ENCODE measurements around the gene LCN6. TPM values are rescaled to one million over a fixed set of nuclear protein-coding genes. Genes with fewer than 3 reads are reported as not detected.

LCN6 gene
- polyA plus RNA-seq, 3 donors: not detected

DNA sequence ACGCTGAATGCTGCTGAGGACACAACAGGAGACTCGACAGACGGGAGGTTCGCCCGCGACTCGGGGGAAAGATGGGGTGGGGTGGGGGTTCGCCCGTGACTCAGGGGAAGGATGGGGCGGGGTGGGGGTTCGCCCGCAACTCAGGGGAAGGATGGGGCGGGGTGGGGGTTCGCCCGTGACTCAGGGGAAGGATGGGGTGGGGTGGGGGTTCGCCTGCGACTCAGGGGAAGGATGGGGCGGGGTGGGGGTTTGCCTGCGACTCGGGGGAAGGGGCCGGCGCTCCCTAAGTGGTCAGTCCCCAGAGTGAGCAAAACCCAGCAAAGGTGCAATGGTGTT, 2.2 kb downstream of the LCN6 start:
- DNase-seq (ENCODE audit: low read depth in 3 of 3, low spot score in 2 of 3): no peak

DNA sequence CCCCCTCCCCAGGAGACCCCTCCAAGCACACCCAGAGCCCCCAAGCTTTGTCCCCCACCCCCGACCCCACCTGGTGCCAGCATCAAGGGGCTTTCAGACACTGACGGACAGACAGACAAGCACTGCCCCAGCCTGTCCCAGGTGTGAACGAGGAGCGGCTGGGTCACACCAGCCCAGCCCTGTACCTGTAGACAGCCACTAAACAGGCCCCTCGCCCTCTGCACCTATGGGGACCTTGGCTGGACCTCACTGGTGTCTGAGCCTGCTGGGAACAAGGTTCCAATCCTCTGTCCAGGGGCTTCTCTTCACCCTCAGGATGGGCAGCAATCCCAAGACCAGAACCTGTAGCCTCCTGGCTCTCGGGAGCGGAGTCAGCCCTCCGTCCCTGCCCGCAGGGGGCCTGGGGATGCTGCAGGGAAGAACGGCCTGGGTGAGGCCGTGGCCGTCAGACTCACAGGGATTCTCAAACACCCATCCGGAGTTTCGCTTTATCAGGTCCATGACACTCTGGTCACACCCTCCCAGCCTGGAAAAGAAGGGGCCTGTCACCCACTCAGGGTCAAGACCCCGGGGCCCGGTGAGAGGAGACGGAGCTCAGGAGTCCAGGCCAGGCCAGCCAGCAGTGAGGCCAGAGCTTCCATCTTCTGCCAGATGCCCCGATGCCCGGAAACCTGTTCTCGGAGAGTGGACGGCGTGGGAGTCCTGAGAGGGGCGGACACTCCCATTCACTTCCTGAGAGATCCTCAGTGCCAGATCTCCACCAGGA, 2.8 kb downstream of the LCN6 start:
- DNase-seq (ENCODE audit: low read depth in 3 of 3, low spot score in 2 of 3): no peak

DNA sequence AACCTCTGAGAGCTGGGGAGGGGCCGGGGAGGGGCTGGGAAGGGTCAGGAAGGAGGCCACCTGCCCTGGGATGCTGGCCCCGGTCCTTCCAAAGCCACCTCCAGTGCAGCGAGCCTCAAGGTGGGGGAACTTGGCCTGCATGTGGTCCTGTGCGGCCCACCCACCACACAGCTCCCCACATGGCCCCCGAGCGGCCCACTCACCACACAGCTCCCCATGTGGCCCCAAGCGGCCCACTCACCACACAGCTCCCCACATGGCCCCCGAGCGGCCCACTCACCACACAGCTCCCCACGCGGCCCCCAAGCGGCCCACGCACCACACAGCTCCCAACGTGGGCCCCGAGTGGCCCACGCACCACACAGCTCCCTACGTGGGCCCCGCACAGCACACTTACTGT, 3.6 kb downstream of the LCN6 start:
- DNase-seq (ENCODE audit: low read depth in 3 of 3, low spot score in 2 of 3): no peak

DNA sequence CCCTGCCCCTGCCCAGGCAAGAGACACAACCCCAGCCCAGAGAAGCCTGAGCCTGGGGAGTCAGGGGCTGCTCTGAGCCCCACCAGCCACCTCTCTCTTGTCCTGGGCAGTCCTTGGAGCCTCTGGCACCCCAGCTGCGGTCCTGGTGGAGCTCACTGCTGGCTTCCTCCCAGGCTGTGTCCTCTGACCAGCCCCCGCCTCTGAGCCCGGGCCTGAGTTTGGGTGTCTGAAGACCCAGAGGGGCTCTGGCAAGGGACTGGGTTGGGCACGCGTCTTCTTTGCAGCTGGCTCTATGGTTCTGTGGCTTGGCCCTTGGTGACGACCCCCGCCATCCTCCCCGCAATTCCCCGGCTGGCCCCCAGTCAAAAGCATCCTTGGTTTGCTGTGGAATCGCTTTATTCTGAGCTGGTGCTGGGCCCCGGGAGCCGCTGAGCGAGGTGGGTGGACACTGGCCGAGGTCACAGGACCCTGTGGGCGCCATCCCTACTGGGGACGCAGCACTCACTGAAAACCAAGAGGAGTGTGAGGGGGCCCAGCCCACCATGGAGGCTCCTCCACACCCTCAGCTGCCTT, 4.6 kb downstream of the LCN6 start:
- no peak for DNase-seq (ENCODE audit: low read depth in 3 of 3, low spot score in 2 of 3)

- no peak for DNase-seq (ENCODE audit: low read depth in 3 of 3, low spot score in 2 of 3)
Measured at GRCh38 chr9:136742591-136743391, 5.5 kb downstream of the LCN6 start, which contains the start of gene LCN10. TSS of gene LCN10 (minus strand) at chr9:136742940. CDS start at chr9:136742903, 37 bp downstream.

- no peak for DNase-seq (ENCODE audit: low read depth in 3 of 3, low spot score in 2 of 3)
Measured at GRCh38 chr9:136741883-136742571, 6.3 kb downstream of the LCN6 start.

DNA sequence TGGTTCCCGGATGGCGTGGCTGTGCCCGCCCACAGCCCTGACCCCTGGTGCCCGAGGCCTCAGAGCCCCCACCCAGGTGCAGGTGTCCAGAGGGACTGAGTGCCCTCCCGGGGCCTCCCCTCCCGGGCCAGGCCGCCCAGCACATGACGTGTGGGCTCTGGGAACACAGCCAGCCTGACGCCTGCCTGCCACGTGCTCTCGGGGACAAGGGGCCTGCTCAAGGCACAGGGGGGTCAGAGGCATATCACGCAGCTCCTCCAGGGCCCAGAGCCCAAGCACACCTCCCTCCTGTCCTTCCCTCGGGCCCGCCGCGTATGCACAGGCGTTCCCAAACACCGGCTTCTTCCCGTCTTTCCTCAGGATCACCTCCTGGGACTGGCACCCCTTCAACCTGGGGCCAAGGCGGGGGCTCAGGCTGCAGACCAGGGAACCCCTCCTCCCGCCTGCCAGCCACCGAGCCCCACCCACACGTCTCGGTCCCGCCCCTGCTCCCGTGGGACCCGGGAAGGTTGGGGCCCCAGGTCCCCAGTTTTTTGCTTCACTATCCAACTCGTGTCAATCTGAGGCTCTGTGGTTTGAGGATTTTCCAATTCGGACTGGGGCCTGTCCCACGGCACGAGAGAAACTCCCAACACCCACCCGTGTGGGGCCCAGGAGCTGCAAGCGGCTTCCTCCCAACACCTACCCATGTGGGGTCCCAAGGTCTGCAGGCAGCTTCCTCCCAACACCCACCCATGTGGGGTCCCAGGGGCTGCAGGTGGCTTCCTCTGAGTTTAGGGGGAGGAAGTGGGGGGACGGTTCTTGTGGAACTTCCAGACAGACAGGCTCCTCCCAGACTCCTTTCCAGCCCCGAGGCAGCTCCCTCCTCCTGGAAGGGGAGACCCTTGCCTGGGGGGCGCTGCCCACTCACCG, 7.1 kb downstream of the LCN6 start:
- no peak for DNase-seq (ENCODE audit: low read depth in 3 of 3, low spot score in 2 of 3)

DNA sequence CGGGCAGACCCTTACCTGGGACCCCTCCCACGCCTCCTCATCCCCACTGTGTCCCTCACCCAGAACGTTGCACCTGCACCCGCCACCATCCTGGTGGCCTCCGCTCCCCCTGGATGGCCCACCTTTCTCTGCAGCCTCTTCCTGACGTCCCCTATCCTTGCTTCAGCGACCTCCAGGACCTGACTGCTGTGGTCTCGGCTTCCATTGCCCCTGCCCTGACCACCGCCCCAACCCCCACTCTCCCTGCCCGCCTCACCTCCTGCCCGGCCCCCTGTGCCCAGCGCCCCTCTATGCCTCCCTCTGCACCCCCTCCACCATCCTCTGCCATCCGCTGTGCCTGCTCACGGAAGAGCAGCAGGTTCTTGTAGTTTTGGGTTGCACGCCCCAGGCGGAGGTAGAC, 7.8 kb downstream of the LCN6 start:
- no peak for DNase-seq (ENCODE audit: low read depth in 3 of 3, low spot score in 2 of 3)

GRCh38 chr9:136740069-136740468, 8.3 kb downstream of the LCN6 start:
- no peak for DNase-seq (ENCODE audit: low read depth in 3 of 3, low spot score in 2 of 3)

DNA sequence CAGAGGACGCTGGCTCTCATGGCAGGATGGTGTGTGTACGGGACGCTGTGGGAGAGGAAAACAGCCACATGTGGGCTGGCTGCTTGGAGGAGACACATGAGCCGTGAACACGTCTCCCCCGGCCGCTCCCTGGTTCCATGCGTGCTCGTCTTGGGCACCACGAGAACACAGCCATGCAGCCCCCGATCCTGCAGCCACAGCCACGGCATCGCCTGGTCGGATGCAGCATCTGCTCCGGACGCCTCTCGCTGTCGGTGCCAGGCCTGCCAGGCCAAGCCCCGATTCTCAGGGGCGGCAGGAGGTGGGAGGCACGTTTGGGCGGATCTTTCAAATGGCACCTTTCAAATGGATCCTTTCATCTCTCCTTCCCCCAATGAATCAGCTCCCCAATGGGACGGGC, 8.8 kb downstream of the LCN6 start:
- DNase-seq (ENCODE audit: low read depth in 3 of 3, low spot score in 2 of 3): no peak

- DNase-seq (ENCODE audit: low read depth in 3 of 3, low spot score in 2 of 3): no peak
Measured at GRCh38 chr9:136738960-136739359, 9.4 kb downstream of the LCN6 start.

DNA sequence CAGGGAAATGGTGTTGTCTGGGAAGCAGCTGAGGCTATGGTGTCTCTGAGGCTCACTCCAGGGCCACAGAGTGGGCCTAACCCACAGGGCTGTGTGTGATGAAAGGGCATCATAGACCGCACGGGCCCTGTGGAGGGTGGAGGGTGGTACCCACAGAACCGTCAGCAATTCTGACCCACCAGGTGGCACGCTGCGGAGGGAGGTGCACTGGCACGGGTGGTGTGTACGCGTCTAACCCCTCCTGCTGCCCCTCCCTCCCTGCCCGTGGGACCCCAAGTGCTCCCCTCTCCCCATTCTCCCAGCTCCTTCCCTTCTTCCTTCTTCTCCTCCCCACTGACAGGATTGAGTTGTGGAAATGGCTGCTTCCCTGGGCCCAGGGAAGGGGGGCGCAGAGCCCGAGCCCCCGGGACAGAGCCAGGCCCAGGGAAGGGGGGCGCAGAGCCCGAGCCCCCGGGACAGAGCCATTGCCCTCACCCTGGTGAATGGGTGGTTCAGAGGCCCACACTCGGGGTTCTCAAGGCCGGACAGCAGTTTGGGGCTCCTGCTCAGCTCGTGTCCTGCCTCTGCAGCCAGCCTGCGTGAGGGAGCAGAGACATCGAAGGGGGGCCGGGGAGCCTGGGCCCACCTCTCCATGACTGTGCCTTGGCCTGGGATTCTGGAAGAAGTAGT, 12.4 kb downstream of the LCN6 start:
- no peak for DNase-seq (ENCODE audit: low read depth in 3 of 3, low spot score in 2 of 3)

DNA sequence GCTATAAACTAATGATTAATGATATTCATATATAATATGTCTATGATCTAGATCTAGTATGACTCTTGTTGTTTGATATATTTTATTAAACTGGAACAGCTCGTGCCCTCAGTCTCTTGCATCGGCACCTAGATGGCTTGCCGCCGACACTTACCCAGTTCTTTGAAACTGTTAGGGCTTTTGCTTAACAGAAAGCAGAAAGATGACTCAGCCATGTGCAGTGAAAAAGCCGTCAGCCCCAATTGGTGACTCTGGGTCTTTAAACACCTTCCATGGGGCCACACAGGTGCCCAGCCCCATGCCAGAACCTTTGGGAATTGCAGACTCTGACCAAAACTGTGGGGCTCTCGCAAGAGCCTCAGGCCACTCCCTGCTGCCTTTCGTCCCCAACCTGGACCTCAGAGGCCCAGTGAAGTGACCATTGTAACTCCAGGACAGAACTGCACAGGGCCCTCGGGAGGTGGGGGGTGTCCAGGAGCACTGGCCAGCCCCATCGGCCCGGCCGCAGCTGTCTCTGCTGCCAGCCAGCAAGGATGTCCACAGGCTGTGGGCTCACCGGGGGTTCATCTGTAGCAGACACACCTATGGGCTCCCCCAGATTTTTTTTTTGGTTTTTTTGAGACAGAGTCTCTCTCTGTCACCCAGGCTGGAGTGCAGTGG, 13.4 kb downstream of the LCN6 start:
- no peak for DNase-seq (ENCODE audit: low read depth in 3 of 3, low spot score in 2 of 3)

DNA sequence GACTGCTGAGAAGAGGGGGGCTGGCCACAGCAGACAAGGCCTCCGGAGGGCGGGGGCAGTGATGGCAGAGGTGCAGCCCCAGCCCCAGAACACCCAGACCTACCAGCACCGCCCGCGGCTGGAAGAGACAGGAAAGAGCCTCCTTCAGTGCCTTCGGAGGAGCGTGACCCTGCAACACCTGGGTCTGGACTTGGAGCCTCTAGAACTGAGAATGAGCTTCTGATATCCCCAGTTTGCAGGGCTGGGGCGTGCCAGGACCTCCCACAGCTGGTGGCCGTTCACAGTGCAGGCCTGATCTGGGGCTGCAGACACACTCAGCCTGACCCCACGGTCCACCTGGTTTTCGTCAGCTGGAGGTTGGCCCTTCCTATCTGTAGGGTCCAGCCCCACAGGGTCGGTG, 14.7 kb downstream of the LCN6 start:
- DNase-seq (ENCODE audit: low read depth in 3 of 3, low spot score in 2 of 3): no peak

DNA sequence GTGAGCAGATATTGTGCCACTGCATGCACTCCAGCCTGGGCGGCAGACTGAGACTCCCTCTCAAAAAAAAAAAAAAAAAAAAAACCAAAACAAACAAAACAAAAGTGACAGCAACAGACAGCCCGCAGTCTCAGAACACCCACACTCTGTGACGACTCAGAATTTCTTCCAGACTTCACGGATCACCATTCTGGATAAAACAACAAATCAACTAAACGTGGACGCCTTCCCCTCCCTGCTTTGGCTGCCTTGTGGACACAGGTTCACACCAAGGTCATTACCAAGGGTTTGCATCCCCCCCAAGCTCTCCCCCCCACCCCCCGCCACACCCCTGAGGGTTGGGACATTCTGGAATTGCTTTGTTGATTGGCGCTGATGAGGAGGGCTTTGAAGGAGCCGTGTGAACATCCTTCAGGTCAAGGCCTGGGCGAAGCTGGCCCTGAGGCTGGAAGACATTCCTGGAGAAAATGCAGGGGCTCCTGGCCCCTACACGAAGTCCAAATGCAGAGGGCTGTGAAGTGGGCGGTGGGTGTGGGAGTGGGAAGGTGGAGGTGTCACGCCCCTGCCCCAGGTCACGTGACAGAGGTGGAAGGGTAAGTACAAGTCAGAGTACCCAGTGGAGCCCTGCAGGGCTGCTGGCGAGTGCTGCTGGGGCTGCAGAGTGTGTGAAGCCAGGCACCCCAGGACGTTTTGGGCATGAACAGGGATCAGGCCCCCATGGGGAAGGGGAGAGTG, 15.7 kb downstream of the LCN6 start:
- DNase-seq (ENCODE audit: low read depth in 3 of 3, low spot score in 2 of 3): no peak

DNA sequence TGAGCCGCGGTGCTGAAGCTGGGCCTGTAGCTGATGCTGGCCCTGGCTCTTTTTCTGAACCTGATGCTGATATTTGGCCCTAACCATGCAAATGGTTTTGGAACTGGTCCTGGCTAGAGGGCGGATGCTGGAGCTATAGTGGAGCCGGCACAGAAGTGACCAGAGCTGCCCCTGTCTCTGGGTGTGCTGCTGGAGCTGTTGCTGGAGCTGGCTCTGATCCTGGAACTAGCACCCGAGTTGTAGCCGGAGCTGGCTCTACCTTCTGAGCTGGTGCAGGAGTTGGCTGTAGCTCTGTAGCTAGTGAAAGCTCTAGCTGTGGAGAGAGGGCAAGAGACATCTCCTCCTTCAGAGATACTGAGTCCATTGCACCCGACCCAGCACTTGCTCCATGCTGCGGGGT, 18.4 kb downstream of the LCN6 start:
- no peak for DNase-seq (ENCODE audit: low read depth in 3 of 3, low spot score in 2 of 3)

DNA sequence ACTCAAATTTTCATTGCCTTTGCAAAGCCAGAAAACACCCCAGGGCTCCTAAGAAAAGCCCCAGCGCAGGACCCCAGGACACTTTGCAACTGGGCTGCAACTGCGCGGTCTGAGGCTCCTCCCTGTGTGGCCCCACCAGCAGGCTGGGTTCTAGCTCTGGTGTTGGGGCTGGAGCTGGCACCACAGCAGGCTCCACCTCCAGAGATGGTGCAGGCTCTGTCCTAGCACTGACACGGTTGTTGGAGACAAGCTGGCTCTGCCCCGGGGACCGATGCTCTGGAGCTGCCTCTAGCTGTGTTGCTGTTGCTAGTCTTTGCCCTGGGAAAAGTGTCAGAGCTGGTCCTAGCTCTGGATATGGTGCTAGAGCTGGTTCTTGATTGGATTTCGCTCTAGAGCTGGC, 19.2 kb downstream of the LCN6 start:
- no peak for DNase-seq (ENCODE audit: low read depth in 3 of 3, low spot score in 2 of 3)

- no peak for DNase-seq (ENCODE audit: low read depth in 3 of 3, low spot score in 2 of 3)
Measured at GRCh38 chr9:136728548-136729123, 19.7 kb downstream of the LCN6 start.

Data from right renal cortex interstitium (tissue), 3 donors.